IPS DF 4.7 (cell line): ENCODE results near the gene SCUBE2.

Source experiments
- DNase-seq: peaks from one replicate; pipeline ENCODE4 v3.0.0-alpha.2; 2013; ENCODE audit warnings: low spot score; ENCODE audit errors: extremely low read depth

The SCUBE2 gene

DNA sequence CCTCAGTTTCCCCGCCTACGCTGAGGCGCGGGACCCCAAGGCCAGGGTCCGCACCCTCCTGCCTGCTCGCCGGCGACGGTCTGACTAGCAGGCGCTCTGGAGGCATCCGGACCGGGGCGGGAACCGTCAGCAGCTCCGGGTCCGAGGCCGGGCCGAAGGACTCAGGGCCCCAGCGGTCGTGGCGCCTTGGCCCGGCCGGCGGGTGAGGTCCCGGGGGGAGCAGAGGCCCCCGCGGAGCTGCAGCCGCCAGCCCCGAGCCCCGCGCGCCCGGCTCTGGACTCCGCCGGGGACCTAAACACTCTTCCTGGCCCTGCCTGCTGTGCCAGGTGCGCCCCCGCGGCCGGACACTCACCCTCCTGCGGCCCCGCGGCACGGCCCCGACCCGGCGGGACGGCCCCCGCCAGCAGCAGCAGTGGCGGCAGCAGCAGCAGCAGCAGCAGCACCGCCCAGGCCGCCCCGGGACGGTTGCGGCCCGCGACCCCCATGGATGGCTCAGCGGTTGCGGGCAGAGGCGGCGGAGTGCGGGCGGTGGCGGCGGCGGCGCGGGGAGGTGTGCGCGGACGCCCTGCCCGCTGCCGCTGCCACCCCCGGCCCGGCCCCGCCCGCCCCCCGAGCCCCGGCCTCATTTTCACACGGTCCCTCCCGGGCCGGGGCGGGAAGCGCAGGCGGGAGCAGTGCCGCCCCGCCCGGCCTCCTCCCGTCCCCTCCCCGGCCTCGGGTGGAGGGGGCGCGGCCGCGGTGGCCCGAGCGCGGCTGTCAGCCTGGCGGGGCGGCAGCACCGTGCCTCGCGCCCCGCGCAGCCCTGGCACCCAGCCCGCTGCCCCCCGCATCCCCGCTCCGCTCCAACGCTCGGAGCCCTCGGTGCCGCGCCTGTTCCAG is at the start of gene SCUBE2:
Gene SCUBE2, minus strand, starts transcription at position 556 of the 879 bp plus-strand sequence. Its CDS starts 71 bp downstream, at position 485.
- no peak for DNase-seq

DNA sequence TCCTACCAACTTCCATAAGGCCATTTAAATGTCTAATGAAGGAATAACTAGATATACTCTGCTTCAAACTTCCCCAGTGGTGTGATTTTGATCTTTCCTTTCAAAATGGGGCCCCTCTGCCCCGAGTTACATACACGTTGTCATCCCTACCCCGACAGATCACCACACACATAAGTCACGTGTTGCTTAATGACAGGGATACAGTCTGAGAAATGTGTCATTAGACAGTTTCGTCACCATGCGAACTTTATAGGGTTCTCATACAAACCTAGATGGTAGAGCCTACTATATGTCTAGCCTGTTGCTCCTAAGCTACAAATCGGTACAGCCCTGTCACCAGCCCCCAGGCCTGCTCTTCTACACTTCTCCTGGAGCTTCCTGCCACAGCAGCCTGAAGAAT is 49.8 kb upstream of the SCUBE2 start:
- DNase-seq = no peak

DNA sequence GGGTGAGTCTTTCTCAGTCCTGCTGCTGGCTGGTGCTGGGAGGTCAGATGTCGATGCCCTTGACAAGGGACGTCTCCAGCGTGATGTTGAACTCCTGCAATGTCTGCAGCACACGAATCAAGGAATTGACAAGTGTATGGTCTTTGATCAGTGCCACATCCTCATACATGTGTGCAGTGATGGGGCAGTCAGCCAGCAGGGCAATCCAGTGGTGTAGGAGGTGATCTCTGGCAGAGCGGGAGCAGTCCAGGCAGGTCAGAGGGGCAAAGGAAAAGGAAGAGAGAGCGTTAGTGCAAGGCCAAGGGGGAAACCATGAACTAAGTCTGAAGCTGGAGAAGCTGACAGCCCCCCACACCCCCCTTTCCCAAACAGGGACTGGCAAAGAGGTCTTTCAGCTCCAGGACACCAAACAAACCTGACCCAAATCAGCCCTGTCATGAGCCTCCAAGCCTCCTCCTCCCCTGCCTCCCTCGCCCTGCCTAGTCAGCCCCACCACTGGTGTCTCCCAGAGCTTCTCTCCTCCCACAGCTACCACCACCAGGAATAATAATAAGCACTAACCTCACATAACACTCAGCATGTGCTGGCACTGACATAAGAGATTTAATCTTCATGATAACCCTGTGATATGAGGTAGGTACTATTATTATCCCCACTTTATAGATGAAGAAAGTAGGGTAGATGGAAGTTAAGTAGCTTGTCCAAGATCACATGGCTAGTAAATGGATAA is 48.4 kb upstream of the SCUBE2 start:
- no peak for DNase-seq

- no peak for DNase-seq
Observed at GRCh38 chr11:9138612-9139579, 47.5 kb upstream of the SCUBE2 start.

DNA sequence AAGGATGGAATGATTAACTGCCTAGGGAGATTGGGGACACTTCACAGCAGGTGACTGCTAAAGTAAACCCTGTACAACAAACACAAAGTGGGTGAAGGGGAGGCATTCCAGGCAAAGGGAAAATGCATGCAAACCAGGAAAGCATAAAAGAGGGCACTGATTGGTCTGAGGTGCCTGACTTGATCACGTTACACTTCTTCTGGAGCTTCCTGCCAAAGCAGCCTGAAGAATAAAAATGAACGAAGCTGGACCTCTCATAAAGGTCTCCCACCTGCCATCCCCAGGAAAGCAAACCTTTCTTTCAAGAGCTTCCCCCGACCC is 46.7 kb upstream of the SCUBE2 start:
- DNase-seq = no peak

DNA sequence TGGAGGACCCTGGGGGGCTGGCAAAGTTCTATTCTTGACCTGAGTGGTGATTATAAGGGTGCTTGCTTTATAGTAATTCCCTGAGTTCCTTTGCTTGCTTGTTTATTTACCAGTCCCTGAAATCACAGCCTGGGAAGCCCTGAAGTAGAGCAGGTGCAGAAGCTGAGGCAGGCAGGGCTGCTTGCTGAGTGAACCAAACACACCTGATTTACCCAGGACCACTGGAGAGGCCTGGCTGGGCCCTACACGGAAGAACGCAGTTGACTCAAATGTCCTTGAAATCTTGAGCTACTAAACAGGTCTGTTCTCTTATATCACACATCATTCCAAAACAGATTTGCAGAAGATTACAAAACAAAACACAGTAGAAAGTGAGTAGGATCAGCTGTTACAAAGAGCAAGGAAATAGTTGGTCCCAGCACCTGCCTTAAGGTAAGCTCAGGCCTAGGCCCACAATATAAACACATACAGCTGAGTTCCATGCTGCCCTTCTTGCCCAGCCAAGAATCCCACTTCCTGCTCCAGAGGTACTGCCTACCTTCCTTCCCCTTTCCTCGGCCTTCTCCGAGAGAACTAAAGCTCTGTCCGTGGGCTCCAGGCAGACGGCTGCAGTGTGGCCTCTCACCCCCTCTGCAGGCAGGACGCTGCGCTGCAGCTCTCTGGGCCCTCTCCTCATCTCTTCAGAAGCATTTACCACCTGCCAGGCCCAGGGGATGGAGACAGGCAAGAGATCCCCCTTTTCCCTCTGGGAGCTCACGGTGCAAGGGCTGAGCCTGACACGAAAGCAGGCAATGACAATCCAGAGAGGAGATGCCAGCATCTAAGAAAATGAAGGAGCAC is 46.1 kb upstream of the SCUBE2 start:
- DNase-seq = peak; percentile 53

DNA sequence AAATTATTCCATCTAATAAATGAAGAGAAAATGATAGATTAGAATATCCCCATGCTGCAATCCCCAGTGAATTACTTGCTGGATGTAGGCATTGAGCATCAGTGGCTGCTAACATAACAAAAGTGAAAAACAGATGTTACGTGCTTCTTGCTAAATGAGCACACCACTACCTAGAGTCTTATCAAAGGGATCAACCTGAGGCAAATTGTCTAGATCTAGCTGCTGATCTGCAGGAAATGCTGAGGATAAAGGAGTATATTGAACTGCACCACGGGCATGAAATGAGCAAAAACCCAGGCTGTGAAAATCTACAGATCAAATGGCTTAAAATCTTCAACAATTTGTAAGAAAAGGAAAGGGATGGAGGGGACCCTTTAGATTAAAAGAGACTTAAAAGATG is 45.3 kb upstream of the SCUBE2 start:
- no peak for DNase-seq

DNA sequence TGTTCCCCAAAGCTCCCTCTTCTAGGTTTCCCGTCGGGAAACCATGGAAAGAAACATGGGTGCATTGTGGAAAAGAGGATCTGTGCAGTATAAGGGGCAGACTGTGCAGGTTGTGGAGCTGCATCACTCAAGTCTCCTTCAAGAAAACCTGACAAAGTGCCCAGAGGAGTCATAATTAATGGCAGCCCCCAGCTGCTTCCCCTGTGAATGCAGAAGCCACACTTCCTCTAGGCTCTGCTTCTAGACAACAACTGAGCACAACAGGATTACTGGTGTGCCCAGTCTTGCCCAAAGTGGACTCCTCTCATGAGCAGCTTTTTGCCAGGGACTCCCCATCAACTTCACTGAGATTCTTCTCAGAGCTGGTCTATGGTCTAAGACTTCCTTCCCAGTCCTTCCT is 42.6 kb upstream of the SCUBE2 start:
- DNase-seq = no peak

DNA sequence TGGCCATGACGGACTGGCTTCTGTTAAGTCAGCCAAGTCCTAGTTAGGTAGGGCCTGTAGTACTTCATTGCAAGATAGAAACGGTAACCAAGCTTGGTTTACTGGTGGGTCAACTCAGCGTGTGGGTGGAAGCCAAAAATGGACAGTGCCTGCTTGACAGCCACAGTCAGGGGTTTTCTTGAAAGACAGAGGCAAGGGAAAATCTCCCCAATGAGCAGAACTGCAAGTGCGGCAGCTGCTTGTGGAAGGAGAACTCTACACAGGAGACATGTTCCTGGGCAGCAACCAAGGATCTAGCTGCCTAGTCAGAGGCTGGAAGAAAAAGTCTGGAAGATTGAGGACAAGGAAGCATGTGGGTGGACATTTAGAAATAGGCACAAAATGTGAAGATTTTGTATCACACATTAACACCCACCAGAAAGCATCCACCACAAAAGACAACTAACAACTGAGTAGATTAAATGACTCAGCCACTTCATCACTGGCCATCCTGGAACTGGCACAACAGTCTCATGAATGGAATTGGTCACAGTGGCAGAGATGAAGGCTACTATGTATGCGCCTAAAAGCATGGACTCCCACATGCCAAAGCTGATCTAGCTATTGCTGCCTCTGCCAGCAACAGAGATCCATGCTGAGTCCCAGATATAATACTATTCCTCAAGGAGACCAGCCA is 40.9 kb upstream of the SCUBE2 start:
- no peak for DNase-seq

DNA sequence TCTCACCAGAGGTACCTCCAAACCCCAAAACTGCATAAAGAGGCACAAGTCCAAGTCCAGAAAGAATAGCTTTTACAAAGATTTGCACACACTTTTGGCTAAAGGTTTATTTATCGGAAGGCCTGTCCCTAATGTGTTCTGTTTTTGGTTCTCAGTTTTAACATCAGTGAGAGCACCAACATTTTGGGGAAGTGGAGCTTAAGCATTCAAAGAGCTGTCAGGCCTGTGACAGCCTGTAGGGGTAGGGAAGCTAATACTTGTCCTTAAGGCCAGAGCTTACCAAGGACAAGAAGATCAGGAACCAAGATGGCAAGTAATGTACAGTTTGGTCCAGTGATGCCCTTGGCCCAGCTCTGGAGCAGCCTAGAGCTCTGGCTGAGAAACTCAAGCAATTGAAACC is 38.9 kb upstream of the SCUBE2 start:
- DNase-seq = no peak

GRCh38 chr11:9126636-9127035 is 35.2 kb upstream of the SCUBE2 start:
- DNase-seq = no peak

DNA sequence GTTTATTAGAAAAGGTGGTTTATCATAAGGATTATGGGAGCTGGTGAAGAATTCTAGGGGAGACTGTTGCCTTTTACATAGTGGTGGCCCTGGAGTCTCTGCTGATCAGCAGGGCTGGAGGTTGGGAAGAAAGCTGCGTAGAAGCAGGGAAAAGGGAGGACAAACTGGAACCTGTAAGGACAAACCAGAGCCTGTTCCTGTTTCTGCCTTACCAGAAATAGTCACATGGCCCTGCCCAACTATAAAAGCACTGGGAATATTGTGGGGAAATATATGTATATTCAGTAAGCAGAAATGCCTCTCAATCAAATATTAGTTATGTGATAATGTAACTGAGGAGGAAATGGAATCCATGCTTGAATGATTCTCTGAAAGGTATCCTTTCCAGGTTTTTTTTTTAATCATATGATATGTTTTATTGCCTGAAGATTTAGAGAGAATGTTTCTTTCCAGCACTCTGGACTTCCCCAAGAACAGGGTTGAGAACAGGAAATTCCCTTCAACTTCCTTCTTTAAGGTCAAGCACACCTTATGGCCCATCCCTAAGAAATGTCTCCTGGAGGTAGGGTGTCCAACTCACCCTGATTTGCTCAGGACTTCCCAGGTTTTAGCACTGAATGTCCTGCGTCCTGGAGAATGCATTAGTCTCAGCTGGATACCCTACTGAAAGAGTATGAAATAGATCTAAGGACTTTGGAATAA is 33.9 kb upstream of the SCUBE2 start:
- DNase-seq = no peak

DNA sequence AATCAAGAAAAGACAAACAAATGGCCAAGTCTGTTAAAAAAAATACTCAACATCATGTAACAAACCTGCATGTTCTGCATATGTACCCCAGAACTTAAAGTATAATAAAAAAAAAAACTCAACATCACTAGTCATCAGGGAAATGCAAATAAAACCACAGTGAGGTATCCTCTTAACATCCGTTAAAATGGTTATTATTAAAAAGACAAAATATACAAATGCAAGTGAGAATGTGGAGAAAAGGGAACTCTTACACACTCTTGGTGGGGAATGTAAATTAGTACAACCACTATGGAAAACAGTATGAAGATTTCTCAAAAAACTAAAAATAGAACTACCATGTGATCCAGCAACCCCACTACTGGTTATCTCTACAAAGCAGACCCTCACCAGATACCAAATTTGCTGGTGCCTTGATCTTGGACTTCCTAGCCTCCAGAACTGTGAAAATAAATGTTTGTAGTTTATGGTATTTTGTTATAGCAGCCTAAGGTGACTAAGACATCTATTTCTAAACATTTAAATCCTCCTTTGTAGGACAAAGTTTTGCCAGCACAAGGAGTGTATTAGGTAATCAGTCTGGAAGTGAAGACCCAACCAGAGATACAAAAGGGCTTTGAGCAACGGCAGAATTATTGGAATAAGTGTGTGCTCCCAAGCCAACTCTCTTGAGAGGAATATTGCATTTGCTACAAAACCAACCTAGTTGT is 32.4 kb upstream of the SCUBE2 start:
- no peak for DNase-seq

- DNase-seq = no peak
Observed at GRCh38 chr11:9121469-9121796, 30.0 kb upstream of the SCUBE2 start.

DNA sequence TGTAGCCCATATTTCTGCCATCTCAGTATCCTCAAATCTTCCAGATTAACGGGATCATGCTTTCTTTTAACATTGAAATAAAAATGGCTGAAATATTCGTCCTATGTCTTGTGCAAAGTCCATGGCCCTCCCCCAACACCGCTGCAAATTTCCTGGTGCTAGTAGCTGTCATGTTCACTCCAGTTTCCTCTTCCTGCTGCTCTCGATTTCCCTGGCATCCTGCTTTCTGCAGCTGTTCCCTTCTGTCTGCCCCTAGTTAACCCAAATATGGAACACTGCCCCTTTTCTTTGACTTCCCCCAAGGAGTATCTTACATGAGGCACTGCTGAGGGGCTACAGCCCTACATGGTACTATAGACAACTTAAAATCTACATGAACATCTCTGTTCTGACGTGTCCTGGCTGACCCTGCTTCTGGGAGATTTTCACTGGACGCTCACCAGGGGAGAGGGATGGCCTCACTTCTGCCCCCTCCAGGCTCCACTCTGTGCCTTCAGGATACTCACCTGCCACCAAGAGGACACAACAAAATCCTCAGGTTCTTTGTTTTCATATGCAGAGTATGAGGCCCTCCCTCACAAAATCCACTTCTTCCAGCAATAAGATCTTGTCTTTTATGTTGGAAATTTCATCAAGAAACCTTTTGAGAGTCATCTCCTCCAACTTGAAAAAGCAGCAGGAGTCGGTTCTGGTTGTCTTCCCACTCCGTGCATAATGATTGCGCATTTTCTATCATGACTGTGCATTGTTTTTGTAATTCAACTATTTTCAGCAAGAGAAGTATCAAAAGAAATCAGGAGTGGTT is 29.5 kb upstream of the SCUBE2 start:
- DNase-seq = peak; percentile 46

DNA sequence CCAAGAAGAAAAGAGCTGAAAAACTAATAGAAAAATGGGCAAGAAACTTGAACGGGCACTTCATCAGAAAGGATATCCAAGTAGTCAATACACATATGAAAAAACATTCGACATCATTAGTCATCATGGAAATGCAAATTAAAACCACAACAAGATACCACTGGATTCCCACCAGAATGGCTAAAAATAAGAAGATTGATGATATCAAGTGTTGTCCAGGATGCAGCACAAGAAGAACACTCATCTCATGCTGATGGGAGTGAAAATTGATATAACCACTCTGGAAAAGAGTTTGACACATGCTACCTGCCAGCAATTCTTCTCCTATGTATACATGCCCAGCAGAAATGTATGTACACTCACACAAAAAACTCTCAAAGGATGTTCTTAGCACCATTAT is 26.9 kb upstream of the SCUBE2 start:
- DNase-seq = no peak

GRCh38 chr11:9112075-9112474 is 20.7 kb upstream of the SCUBE2 start:
- no peak for DNase-seq
